Endothelial cell (in vitro differentiated cells): Measurements from ENCODE around the gene MME. TPM values are rescaled to one million over a fixed set of nuclear protein-coding genes. Genes with fewer than 3 reads are reported as not detected.
A peak's percentile ranks its signal among the peaks of the same experiment; 100 is the strongest.

Experiments
- DNase-seq: peaks from one replicate; pipeline ENCODE4 v3.0.0; 2021; ENCODE audit warnings: low spot score
- H3K27ac Mint-ChIP-seq: one replicate; pipeline ENCODE4 v1.8.0; 2021; ENCODE audit warnings: mixed read lengths, inconsistent platforms; ENCODE audit not compliant: unreplicated experiment
- H3K27me3 Mint-ChIP-seq: one replicate; pipeline ENCODE4 v1.8.0; 2021; ENCODE audit warnings: mild to moderate bottlenecking, moderate library complexity, mixed read lengths, inconsistent platforms; ENCODE audit not compliant: unreplicated experiment
- H3K36me3 Mint-ChIP-seq: one replicate; pipeline ENCODE4 v1.8.0; 2021; ENCODE audit warnings: mild to moderate bottlenecking, low read depth, mixed read lengths, inconsistent platforms; ENCODE audit not compliant: unreplicated experiment
- H3K4me1 Mint-ChIP-seq: one replicate; pipeline ENCODE4 v1.8.0; 2021; ENCODE audit warnings: mild to moderate bottlenecking, mixed read lengths, inconsistent platforms; ENCODE audit not compliant: unreplicated experiment
- H3K4me3 Mint-ChIP-seq: one replicate; pipeline ENCODE4 v1.8.0; 2021; ENCODE audit warnings: mild to moderate bottlenecking, mixed read lengths, inconsistent platforms; ENCODE audit not compliant: unreplicated experiment
- H3K9me3 Mint-ChIP-seq: one replicate; pipeline ENCODE4 v1.8.0; 2021; ENCODE audit warnings: mixed read lengths, inconsistent platforms; ENCODE audit not compliant: unreplicated experiment
- total RNA-seq: library from RNA; stranded (reverse); fragmentation: NEBNext Ultra II Directional; extraction: Animal tissue kit (Norgen Biotek cat#: 25700); gene quantifications from one replicate; pipeline ENCODE4 v1.2.1, GENCODE V29; 2021; ENCODE audit not compliant: unreplicated experiment
- TF ChIP-seq, protein P1 (sequence below): fragments of 200-600 bp; sonication (generic); IDR thresholded peaks from one replicate; pipeline ENCODE4 v1.5.0; 2021; ENCODE audit warnings: antibody characterized with exemption; ENCODE audit not compliant: unreplicated experiment

Gene MME
- total RNA-seq, 1 donor from 2014 or later = 4.7 TPM

DNA sequence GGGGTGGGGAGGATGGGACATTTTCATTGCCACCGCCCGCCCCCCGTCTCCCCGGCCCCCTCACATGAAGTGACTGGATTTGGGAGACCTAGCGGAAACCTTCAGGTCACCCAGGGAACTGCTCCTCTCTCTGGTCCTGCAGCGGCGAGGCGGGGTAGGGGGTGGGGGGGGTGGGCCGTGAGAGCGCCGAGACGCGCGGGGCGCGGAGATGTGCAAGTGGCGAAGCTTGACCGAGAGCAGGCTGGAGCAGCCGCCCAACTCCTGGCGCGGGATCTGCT lies 712 bp upstream of the MME start:
- peaks cover 15% of the 10 kb centered on the region for H3K4me1 Mint-ChIP-seq
- TF ChIP-seq, protein P1, sequence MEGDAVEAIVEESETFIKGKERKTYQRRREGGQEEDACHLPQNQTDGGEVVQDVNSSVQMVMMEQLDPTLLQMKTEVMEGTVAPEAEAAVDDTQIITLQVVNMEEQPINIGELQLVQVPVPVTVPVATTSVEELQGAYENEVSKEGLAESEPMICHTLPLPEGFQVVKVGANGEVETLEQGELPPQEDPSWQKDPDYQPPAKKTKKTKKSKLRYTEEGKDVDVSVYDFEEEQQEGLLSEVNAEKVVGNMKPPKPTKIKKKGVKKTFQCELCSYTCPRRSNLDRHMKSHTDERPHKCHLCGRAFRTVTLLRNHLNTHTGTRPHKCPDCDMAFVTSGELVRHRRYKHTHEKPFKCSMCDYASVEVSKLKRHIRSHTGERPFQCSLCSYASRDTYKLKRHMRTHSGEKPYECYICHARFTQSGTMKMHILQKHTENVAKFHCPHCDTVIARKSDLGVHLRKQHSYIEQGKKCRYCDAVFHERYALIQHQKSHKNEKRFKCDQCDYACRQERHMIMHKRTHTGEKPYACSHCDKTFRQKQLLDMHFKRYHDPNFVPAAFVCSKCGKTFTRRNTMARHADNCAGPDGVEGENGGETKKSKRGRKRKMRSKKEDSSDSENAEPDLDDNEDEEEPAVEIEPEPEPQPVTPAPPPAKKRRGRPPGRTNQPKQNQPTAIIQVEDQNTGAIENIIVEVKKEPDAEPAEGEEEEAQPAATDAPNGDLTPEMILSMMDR = peak; percentile 38
- H3K27ac Mint-ChIP-seq = no peak overlapping the region
- peak overlapping the region; percentile 91 for H3K4me3 Mint-ChIP-seq
- no peak for DNase-seq
- no peaks in the 10 kb centered on the region for H3K36me3 Mint-ChIP-seq
- no peaks in the 10 kb centered on the region for H3K27me3 Mint-ChIP-seq
- no peaks in the 10 kb centered on the region for H3K9me3 Mint-ChIP-seq

DNA sequence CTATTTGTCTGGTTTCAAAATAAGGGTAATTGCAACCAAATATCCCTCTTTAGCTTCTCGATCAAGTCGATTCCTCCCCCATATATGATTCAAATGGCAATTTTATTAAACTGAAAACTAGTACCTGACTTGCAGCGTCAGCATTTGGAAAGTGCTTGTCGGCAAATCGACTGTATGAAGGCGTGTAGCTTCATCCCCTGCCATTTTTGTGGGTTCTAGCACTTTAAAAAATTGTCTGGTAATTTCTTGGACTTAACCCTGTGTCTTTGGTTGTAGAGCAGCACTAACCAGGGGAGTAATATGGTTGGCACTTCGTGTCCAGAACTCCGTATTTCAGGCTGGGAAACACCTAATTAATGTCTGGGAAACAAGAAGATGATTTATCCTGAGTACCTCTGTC lies 573 bp downstream of the MME start:
- peaks cover 15% of the 10 kb centered on the region for H3K4me1 Mint-ChIP-seq
- TF ChIP-seq, protein P1 = no peak
- no peaks in the 10 kb centered on the region for H3K27me3 Mint-ChIP-seq
- peak overlapping the region; percentile 83 for H3K4me3 Mint-ChIP-seq
- DNase-seq = no peak
- H3K9me3 Mint-ChIP-seq = no peaks in the 10 kb centered on the region
- H3K36me3 Mint-ChIP-seq = no peaks in the 10 kb centered on the region
- H3K27ac Mint-ChIP-seq = no peak overlapping the region

DNA sequence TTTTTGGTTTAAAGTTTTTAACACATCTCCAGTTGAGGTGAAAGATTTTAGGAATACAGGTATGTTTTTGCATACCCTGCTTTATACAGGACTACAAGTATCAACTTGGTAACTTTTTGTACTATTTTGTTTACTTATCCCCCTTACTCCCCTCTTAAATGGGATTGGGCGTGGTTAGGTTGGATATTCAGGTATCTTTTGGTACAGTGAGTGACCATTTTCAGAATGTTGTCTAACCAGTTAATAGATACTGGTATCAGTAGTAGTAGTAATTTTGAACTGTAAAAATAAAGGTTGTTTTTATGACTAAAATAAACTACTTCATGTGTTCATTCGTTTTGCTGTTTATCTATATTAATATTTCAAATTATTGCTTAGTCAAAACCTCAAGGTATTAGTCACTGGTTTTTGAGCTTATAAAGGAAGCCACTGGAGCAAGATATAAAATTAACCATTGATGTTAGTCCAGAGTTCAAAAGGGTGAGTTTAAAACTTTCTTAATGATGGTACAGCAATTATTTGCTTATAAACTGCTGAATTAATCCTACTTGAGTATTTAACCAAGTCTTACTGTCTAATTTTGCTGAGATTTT lies 3.3 kb downstream of the MME start:
- no peak for DNase-seq
- no peaks in the 10 kb centered on the region for H3K9me3 Mint-ChIP-seq
- no peaks in the 10 kb centered on the region for H3K36me3 Mint-ChIP-seq
- no peak overlapping the region for H3K4me3 Mint-ChIP-seq
- H3K27me3 Mint-ChIP-seq = no peaks in the 10 kb centered on the region
- peaks cover 14% of the 10 kb centered on the region for H3K4me1 Mint-ChIP-seq
- H3K27ac Mint-ChIP-seq = no peak overlapping the region
- TF ChIP-seq, protein P1 = no peak

DNA sequence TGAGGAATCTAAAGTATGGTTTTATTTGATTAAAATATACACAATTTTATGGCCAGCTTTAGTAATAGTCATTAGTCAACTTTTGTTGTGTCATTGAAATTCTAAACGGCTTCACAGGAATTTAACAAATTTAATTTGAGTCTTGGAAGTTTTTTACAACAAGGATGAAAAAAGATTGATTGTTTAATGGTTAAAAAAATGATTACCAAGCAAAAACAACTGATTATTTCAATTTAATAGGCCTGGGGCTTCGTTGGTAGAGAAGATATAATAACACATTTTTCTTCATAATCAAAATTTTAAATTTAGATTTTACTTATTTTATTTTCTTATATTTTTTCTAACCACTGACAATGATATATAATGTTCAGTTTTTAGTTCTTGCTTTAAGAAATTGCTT lies 4.4 kb downstream of the MME start:
- TF ChIP-seq, protein P1 = no peak
- H3K27ac Mint-ChIP-seq = no peak overlapping the region
- no peak for DNase-seq
- no peaks in the 10 kb centered on the region for H3K27me3 Mint-ChIP-seq
- no peaks in the 10 kb centered on the region for H3K9me3 Mint-ChIP-seq
- no peaks in the 10 kb centered on the region for H3K36me3 Mint-ChIP-seq
- H3K4me1 Mint-ChIP-seq = peaks cover 7% of the 10 kb centered on the region
- no peak overlapping the region for H3K4me3 Mint-ChIP-seq

DNA sequence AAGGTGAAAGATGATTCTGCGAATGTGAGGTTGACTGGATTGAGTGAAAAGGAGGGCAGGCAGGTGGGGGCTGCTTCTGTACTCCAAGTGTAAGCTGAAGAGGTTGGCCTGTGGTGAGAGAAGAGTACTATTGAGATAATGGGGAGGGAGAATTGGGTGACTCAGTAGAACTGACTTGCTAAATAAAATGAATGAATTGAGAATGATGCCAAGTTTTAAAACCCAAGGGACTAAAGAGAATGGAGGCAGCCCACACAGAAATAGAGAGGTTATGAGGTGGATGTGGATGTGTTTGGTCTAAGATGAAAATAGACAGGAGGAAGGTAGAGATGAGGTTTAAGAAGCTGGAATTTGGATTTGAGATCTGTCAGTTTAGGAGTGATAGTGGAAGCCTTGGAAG lies 5.9 kb downstream of the MME start:
- Mint-ChIP-seq H3K4me1 (no peaks in the 10 kb centered on the region), H3K9me3 (no peaks in the 10 kb centered on the region), H3K4me3 (no peak overlapping the region), H3K36me3 (no peaks in the 10 kb centered on the region), H3K27ac (no peak overlapping the region), H3K27me3 (no peaks in the 10 kb centered on the region)
- no peak for DNase-seq
- TF ChIP-seq, protein P1 = no peak
